Neutrophil (primary cell): ENCODE results near the gene ADAMTSL5.

Experiments used
- H3K27ac ChIP-seq: fragments of 200-600 bp; sonication (generic); 2 replicates; pipeline ENCODE4 v1.5.1; 2016; ENCODE audit warnings: mild to moderate bottlenecking, moderate library complexity
- H3K27me3 ChIP-seq: fragments of 200-600 bp; sonication (generic); 2 replicates; pipeline ENCODE4 v1.6.0; 2016; ENCODE audit warnings: mild to moderate bottlenecking
- H3K36me3 ChIP-seq: fragments of 200-600 bp; sonication (generic); 2 replicates; pipeline ENCODE4 v1.5.1; 2017
- H3K4me1 ChIP-seq, 2 experiments: fragments of 200-600 bp in 1 of 2; sonication (generic) in 1 of 2; 1 replicate in 1 of 2; 2 replicates in 1 of 2; pipeline versions ENCODE4 v1.5.1 to v1.6.1; 2013 to 2016; ENCODE audit warnings: low read depth in 1 of 2, low read length in 1 of 2, mild to moderate bottlenecking in 1 of 2, moderate library complexity in 1 of 2; ENCODE audit not compliant: control insufficient read depth in 1 of 2, insufficient read depth in 1 of 2
- H3K4me3 ChIP-seq, 2 experiments: fragments of 200-600 bp in 1 of 2; sonication (generic) in 1 of 2; 1 replicate in 1 of 2; 2 replicates in 1 of 2; pipeline ENCODE4 v1.5.1; 2013 to 2016; ENCODE audit warnings: low read depth in 1 of 2, low read length in 1 of 2, mild to moderate bottlenecking in 1 of 2, moderate library complexity in 1 of 2
- H3K9me3 ChIP-seq: fragments of 200-600 bp; sonication (generic); 2 replicates; pipeline ENCODE4 v1.5.1; 2016
- CTCF ChIP-seq: fragments of 200-600 bp; sonication (generic); IDR thresholded peaks from 2 replicates; pipeline ENCODE4 v1.5.1; 2016; ENCODE audit warnings: antibody characterized with exemption

Gene ADAMTSL5

GRCh38 chr19:1511318-1512317, 1.2 kb downstream of the ADAMTSL5 start:
- H3K4me3 ChIP-seq, result no peak overlapping the region
- H3K27me3 ChIP-seq, result peaks cover 100% of the 10 kb centered on the region
- peaks cover 7 to 17% of the 10 kb centered on the region in 2 experiments for H3K4me1 ChIP-seq
- peaks cover 4% of the 10 kb centered on the region for H3K9me3 ChIP-seq
- H3K36me3 ChIP-seq, result no peaks in the 10 kb centered on the region
- no peak for TF ChIP-seq CTCF
- no peak overlapping the region for H3K27ac ChIP-seq

- H3K27me3 ChIP-seq, result peaks cover 98% of the 10 kb centered on the region
- no peak for TF ChIP-seq CTCF
These were observed 2.0 kb downstream of the ADAMTSL5 start for GRCh38 chr19:1510807-1511206.

GRCh38 chr19:1510442-1510806, 2.4 kb downstream of the ADAMTSL5 start:
- no peaks in the 10 kb centered on the region for H3K36me3 ChIP-seq
- H3K4me1 ChIP-seq, result peaks cover 7 to 17% of the 10 kb centered on the region in 2 experiments
- peaks cover 4% of the 10 kb centered on the region for H3K9me3 ChIP-seq
- H3K27me3 ChIP-seq, result peaks cover 98% of the 10 kb centered on the region
- TF ChIP-seq CTCF, result no peak
- no peak overlapping the region for H3K4me3 ChIP-seq
- H3K27ac ChIP-seq, result no peak overlapping the region

More at GRCh38 chr19:1510807-1511206, 2.0 kb downstream of the ADAMTSL5 start:
- Histone ChIP-seq H3K36me3 (no peaks in the 10 kb centered on the region), H3K27ac (no peak overlapping the region), H3K9me3 (peaks cover 4% of the 10 kb centered on the region), H3K4me3 (no peak overlapping the region), H3K4me1 (peaks cover 7 to 17% of the 10 kb centered on the region in 2 experiments)

GRCh38 chr19:1509602-1510441, 3.0 kb downstream of the ADAMTSL5 start:
- H3K36me3 ChIP-seq, result no peaks in the 10 kb centered on the region
- H3K4me3 ChIP-seq, result no peak overlapping the region
- H3K9me3 ChIP-seq, result peaks cover 4% of the 10 kb centered on the region
- TF ChIP-seq CTCF, result no peak
- H3K27me3 ChIP-seq, result peaks cover 98% of the 10 kb centered on the region
- H3K4me1 ChIP-seq, result peaks cover 7 to 17% of the 10 kb centered on the region in 2 experiments
- no peak overlapping the region for H3K27ac ChIP-seq

- Histone ChIP-seq H3K4me3 (no peak overlapping the region), H3K27ac (no peak overlapping the region), H3K27me3 (peaks cover 98% of the 10 kb centered on the region), H3K4me1 (peaks cover 7 to 14% of the 10 kb centered on the region in 2 experiments), H3K36me3 (no peaks in the 10 kb centered on the region), H3K9me3 (peaks cover 4% of the 10 kb centered on the region)
- no peak for TF ChIP-seq CTCF
These were observed 4.3 kb downstream of the ADAMTSL5 start for GRCh38 chr19:1508507-1508856.
